Measurements from ENCODE around the gene PLPP3. TPM values are rescaled to one million over a fixed set of nuclear protein-coding genes. Genes with fewer than 3 reads are reported as not detected.
A peak's percentile ranks its signal among the peaks of the same experiment; 100 is the strongest.

The PLPP3 gene
- total RNA-seq, 1 donor from 2014 or later = 198 TPM

- DNase-seq (ENCODE audit: low spot score) (no peak), ATAC-seq (peak; percentile 89)
- intact Hi-C loops (cut with DNase I) = no loop called here
Measured at GRCh38 chr1:56453016-56453415, 126.3 kb downstream of the PLPP3 start.

GRCh38 chr1:56452027-56453011 is 127.0 kb downstream of the PLPP3 start:
- ATAC-seq = peak; percentile 81
- intact Hi-C loops (cut with DNase I) = no loop called here

GRCh38 chr1:56451491-56451890 is 127.9 kb downstream of the PLPP3 start:
- ATAC-seq (no peak), DNase-seq (ENCODE audit: low spot score) (no peak)
- intact Hi-C loops (cut with DNase I) = no loop called here

More at GRCh38 chr1:56452027-56453011, 127.0 kb downstream of the PLPP3 start:
- no peak for DNase-seq (ENCODE audit: low spot score)

GRCh38 chr1:56450004-56450666 is 129.2 kb downstream of the PLPP3 start:
- intact Hi-C loops (cut with DNase I) = no loop called here

GRCh38 chr1:56448529-56449300 is 130.6 kb downstream of the PLPP3 start:
- intact Hi-C loops (cut with DNase I) = no loop called here
- no peak for ATAC-seq
- no peak for DNase-seq (ENCODE audit: low spot score)

More at GRCh38 chr1:56450004-56450666, 129.2 kb downstream of the PLPP3 start:
- DNase-seq (ENCODE audit: low spot score) (no peak), ATAC-seq (no peak)

- ATAC-seq (no peak), DNase-seq (ENCODE audit: low spot score) (no peak)
- intact Hi-C loops (cut with DNase I) = no loop called here
Measured at GRCh38 chr1:56447823-56448222, 131.5 kb downstream of the PLPP3 start.

- DNase-seq (ENCODE audit: low spot score) (no peak), ATAC-seq (peak; percentile 87)
- intact Hi-C loops (cut with DNase I) = no loop called here
Measured at GRCh38 chr1:56446531-56447098, 132.7 kb downstream of the PLPP3 start.

- intact Hi-C loops (cut with DNase I) = no loop called here
- DNase-seq (ENCODE audit: low spot score) (no peak), ATAC-seq (no peak)
Measured at GRCh38 chr1:56444960-56445646, 134.3 kb downstream of the PLPP3 start.

Other genes starting within 250 kb of the PLPP3 start
- 13.3 TPM for gene PRKAA2, start 65.8 kb upstream of the PLPP3 start, total RNA-seq
- gene FYB2, start 239.8 kb upstream of the PLPP3 start, total RNA-seq = not detected